ENCODE measurements around the gene CADM2.

CADM2 gene

GRCh38 chr3:85258326-85258725 lies 299.5 kb downstream of the CADM2 start:
- Mint-ChIP-seq H3K27ac (no peak overlapping the region), H3K4me1 (no peaks in the 10 kb centered on the region), H3K9me3 (no peaks in the 10 kb centered on the region), H3K36me3 (ENCODE audit: low read depth) (no peaks in the 10 kb centered on the region), H3K27me3 (ENCODE audit: low read depth, poor library complexity) (peaks cover 8% of the 10 kb centered on the region), H3K4me3 (no peak overlapping the region)
- TF ChIP-seq CTCF (IDR thresholded peaks at IDR 0.05): no peak
- no peak for DNase-seq

DNA sequence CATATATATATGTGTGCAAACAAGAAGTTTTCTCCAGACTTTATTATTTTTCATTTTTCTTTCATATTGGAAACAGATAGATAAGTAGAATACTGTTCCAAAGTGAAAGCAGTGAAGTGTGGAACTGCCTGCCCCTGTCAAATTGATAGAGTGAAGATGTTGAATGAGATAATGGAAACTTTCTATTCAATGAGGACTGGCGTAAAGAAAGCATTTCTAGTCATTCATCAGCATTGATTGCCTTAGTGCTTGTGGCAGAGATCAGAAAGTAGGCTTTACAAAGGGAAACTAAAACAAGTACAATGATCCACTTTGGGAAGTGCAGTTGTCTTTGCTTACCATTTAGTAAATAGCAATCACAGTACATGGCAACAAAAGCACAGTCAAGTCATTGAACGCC lies 300.0 kb downstream of the CADM2 start:
- DNase-seq: no peak
- no peak overlapping the region for H3K4me3 Mint-ChIP-seq
- no peak overlapping the region for H3K27ac Mint-ChIP-seq
- TF ChIP-seq CTCF (IDR thresholded peaks at IDR 0.05): no peak
- peaks cover 5% of the 10 kb centered on the region for H3K27me3 Mint-ChIP-seq (ENCODE audit: low read depth, poor library complexity)
- no peaks in the 10 kb centered on the region for H3K36me3 Mint-ChIP-seq (ENCODE audit: low read depth)
- no peaks in the 10 kb centered on the region for H3K4me1 Mint-ChIP-seq
- no peaks in the 10 kb centered on the region for H3K9me3 Mint-ChIP-seq

DNA sequence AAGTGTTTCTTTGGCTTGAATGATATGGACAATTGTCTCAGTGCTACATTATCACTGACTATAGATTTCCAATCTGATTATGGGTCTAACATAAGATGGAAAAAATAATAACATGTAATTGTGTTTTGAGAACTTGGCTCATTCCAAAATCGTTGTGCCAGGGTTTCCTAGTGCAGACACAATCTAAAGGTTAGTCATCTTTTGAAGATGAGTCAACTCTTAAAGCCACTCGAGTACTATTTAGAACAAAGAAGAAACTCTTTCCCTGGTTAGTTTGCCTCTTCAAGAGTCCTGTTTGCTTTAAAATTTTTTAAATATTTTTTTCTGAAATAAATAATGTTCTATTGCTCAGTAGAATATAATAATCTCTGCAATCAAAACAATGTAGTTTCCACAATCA lies 301.0 kb downstream of the CADM2 start:
- TF ChIP-seq CTCF (IDR thresholded peaks at IDR 0.05): no peak

GRCh38 chr3:85264381-85264780 lies 305.6 kb downstream of the CADM2 start:
- H3K4me1 Mint-ChIP-seq: no peaks in the 10 kb centered on the region
- no peak for DNase-seq
- H3K4me3 Mint-ChIP-seq: no peak overlapping the region
- H3K27ac Mint-ChIP-seq: no peak overlapping the region
- no peaks in the 10 kb centered on the region for H3K9me3 Mint-ChIP-seq
- no peaks in the 10 kb centered on the region for H3K27me3 Mint-ChIP-seq (ENCODE audit: low read depth, poor library complexity)
- TF ChIP-seq CTCF (IDR thresholded peaks at IDR 0.05): no peak
- H3K36me3 Mint-ChIP-seq (ENCODE audit: low read depth): no peaks in the 10 kb centered on the region

More for the DNA sequence above, 301.0 kb downstream of the CADM2 start:
- Mint-ChIP-seq H3K4me3 (no peak overlapping the region), H3K27ac (no peak overlapping the region), H3K9me3 (no peaks in the 10 kb centered on the region), H3K36me3 (ENCODE audit: low read depth) (no peaks in the 10 kb centered on the region), H3K4me1 (no peaks in the 10 kb centered on the region), H3K27me3 (ENCODE audit: low read depth, poor library complexity) (peaks cover under 1% of the 10 kb centered on the region)
- DNase-seq: no peak

DNA sequence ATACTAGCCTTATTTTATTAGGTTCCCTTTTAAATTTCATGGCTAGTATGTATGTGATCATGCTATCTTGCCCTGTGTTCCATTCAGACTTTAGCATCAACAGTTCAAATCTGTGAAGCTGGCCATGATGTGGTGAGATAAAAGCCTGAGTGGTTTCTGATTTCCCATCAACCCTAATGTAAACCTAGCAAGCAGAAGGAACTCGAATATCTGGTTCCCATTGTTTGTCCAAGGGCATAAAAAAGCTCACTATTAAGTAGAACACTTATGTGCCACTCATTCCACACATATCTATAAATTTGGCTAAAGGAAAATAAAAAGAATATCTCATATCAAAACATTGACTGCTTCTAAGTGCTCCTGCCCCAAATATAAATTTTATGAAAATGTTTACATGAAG lies 311.7 kb downstream of the CADM2 start:
- H3K27me3 Mint-ChIP-seq (ENCODE audit: low read depth, poor library complexity): no peaks in the 10 kb centered on the region
- H3K9me3 Mint-ChIP-seq: no peaks in the 10 kb centered on the region
- H3K4me3 Mint-ChIP-seq: no peak overlapping the region
- H3K27ac Mint-ChIP-seq: no peak overlapping the region
- no peaks in the 10 kb centered on the region for H3K4me1 Mint-ChIP-seq
- no peak for TF ChIP-seq CTCF (IDR thresholded peaks at IDR 0.05)
- H3K36me3 Mint-ChIP-seq (ENCODE audit: low read depth): no peaks in the 10 kb centered on the region
- DNase-seq: no peak

GRCh38 chr3:85271911-85272310 lies 313.1 kb downstream of the CADM2 start:
- H3K36me3 Mint-ChIP-seq (ENCODE audit: low read depth): no peaks in the 10 kb centered on the region
- H3K4me3 Mint-ChIP-seq: no peak overlapping the region
- DNase-seq: no peak
- TF ChIP-seq CTCF (IDR thresholded peaks at IDR 0.05): no peak
- no peak overlapping the region for H3K27ac Mint-ChIP-seq
- no peaks in the 10 kb centered on the region for H3K4me1 Mint-ChIP-seq
- H3K27me3 Mint-ChIP-seq (ENCODE audit: low read depth, poor library complexity): no peaks in the 10 kb centered on the region
- H3K9me3 Mint-ChIP-seq: no peaks in the 10 kb centered on the region
